Type B pancreatic cell (in vitro differentiated cells): ENCODE measurements around the gene ASB9. TPM values are rescaled to one million over a fixed set of nuclear protein-coding genes. Genes with fewer than 3 reads are reported as not detected.

Experiments used
- DNase-seq: peaks from one replicate; pipeline ENCODE4 v3.0.0; 2021; ENCODE audit warnings: mixed read lengths; ENCODE audit not compliant: unreplicated experiment; ENCODE audit errors: extremely low spot score
- H3K27ac Mint-ChIP-seq: 2 replicates; pipeline ENCODE4 v1.8.0; 2021; ENCODE audit warnings: mild to moderate bottlenecking, mixed read lengths
- H3K27me3 Mint-ChIP-seq: 2 replicates; pipeline ENCODE4 v1.8.0; 2021; ENCODE audit warnings: mixed read lengths
- H3K36me3 Mint-ChIP-seq: 2 replicates; pipeline ENCODE4 v1.8.0; 2021; ENCODE audit warnings: mixed read lengths
- H3K4me1 Mint-ChIP-seq: one replicate; pipeline ENCODE4 v1.8.0; 2021; ENCODE audit warnings: mixed read lengths; ENCODE audit not compliant: unreplicated experiment
- H3K4me3 Mint-ChIP-seq: 2 replicates; pipeline ENCODE4 v1.8.0; 2021; ENCODE audit warnings: mild to moderate bottlenecking, mixed read lengths
- H3K9me3 Mint-ChIP-seq: 2 replicates; pipeline ENCODE4 v1.8.0; 2021; ENCODE audit warnings: mixed read lengths
- long read RNA-seq: library from polyadenylated mRNA; unstranded; transcript quantifications from one replicate; pipeline ENCODE4 v2.0.0, GENCODE V29; 2020
- total RNA-seq: library from RNA; stranded (reverse); gene quantifications from 2 replicates; pipeline ENCODE4 v1.2.1, GENCODE V29; 2021; ENCODE audit warnings: low replicate concordance
- TF ChIP-seq, protein P1 (sequence below): fragments of 200-600 bp; sonication (generic); conservative IDR thresholded peaks from 2 replicates; pipeline ENCODE4 v1.5.0; 2021; ENCODE audit warnings: antibody characterized with exemption, mild to moderate bottlenecking

Gene ASB9
- 1.4 and 2.0 TPM in 2 replicates for total RNA-seq
- long read RNA-seq, transcript ASB9-202 (7 exons, 1,652 nt), result major isoform, 9 of 15 reads
- long read RNA-seq, partial matches to known transcripts, result 0 of 15 reads
- long read RNA-seq, other reads (novel, unspliced or antisense), result 4 of 15 reads

GRCh38 chrX:15269618-15270521 is at the start of gene ASB9:
Gene ASB9 (minus strand): TSS chrX:15270083. CDS start chrX:15269874, 209 bp downstream.
- TF ChIP-seq, protein P1, sequence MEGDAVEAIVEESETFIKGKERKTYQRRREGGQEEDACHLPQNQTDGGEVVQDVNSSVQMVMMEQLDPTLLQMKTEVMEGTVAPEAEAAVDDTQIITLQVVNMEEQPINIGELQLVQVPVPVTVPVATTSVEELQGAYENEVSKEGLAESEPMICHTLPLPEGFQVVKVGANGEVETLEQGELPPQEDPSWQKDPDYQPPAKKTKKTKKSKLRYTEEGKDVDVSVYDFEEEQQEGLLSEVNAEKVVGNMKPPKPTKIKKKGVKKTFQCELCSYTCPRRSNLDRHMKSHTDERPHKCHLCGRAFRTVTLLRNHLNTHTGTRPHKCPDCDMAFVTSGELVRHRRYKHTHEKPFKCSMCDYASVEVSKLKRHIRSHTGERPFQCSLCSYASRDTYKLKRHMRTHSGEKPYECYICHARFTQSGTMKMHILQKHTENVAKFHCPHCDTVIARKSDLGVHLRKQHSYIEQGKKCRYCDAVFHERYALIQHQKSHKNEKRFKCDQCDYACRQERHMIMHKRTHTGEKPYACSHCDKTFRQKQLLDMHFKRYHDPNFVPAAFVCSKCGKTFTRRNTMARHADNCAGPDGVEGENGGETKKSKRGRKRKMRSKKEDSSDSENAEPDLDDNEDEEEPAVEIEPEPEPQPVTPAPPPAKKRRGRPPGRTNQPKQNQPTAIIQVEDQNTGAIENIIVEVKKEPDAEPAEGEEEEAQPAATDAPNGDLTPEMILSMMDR, result no peak
- H3K27ac Mint-ChIP-seq, result peak within 1 kb of the TSS; percentile 55
- H3K9me3 Mint-ChIP-seq, result peaks cover 4% of the 10 kb centered on the region
- DNase-seq, result no peak
- no peaks in the 10 kb centered on the region for H3K27me3 Mint-ChIP-seq
- H3K36me3 Mint-ChIP-seq, result no peaks in the 10 kb centered on the region
- peaks cover 11% of the 10 kb centered on the region for H3K4me1 Mint-ChIP-seq
- peak within 1 kb of the TSS; percentile 75 for H3K4me3 Mint-ChIP-seq

- Mint-ChIP-seq H3K27me3 (no peaks in the 10 kb centered on the region), H3K4me3 (no peak overlapping the region), H3K4me1 (no peaks in the 10 kb centered on the region), H3K36me3 (peaks cover 12% of the 10 kb centered on the region), H3K9me3 (no peaks in the 10 kb centered on the region), H3K27ac (no peak overlapping the region)
- DNase-seq, result no peak
- TF ChIP-seq, protein P1, result no peak
These were observed 49.2 kb upstream of the ASB9 start for GRCh38 chrX:15319075-15319474.

DNA sequence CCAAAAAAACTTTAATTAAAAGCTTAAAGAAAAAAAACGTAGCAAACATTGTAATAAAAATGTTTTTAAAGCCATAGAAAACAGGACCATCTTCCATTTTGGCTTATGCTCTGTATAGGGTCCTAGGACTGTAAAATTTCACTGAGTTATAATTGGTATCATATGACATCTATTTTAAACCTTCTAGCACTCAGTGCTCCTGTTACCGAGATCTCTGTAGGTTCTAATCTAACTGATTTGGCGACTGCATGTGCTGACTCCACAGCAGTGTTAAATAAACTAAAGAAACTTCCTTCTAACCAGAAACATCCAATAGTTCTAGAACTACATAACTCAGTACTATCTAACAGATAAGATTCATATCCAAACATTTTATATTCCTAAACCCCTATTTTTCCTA is 45.6 kb upstream of the ASB9 start, which contains the start of gene ASB11:
ASB11 (minus strand) TSS at position 132 of the 400 bp plus-strand sequence; CDS start at position 97, 35 bp downstream.
- Mint-ChIP-seq H3K4me3 (no peak within 1 kb of the TSS), H3K9me3 (no peaks in the 10 kb centered on the region), H3K4me1 (no peaks in the 10 kb centered on the region), H3K27ac (no peak within 1 kb of the TSS), H3K36me3 (no peaks in the 10 kb centered on the region), H3K27me3 (no peaks in the 10 kb centered on the region)
- DNase-seq, result no peak
- TF ChIP-seq, protein P1, result no peak

- TF ChIP-seq, protein P1, result no peak
- no peaks in the 10 kb centered on the region for H3K36me3 Mint-ChIP-seq
- no peak for DNase-seq
- H3K27ac Mint-ChIP-seq, result no peak overlapping the region
- H3K4me1 Mint-ChIP-seq, result no peaks in the 10 kb centered on the region
- no peak overlapping the region for H3K4me3 Mint-ChIP-seq
- no peaks in the 10 kb centered on the region for H3K9me3 Mint-ChIP-seq
- H3K27me3 Mint-ChIP-seq, result no peaks in the 10 kb centered on the region
These were observed 44.6 kb upstream of the ASB9 start for GRCh38 chrX:15314472-15314871.

DNA sequence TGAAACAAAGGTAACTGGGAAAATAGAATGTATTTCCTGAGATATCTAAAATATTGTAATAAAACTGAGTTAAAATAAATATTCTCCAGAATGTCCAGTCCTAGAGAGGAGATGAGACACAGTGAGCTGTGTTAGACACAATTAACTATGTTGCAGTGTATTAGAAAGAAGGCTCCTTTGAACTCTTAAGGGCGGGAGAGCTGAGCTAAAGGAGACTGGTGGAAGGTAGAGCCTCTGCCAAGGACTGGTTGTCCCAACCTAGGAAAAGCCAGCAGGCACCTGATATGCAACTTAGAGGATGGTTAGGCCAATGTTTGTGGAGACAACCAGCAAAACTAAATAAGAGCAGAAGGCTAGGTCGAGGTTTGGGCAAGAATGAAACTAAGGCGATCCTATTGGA is 41.2 kb upstream of the ASB9 start:
- no peak for DNase-seq
- Mint-ChIP-seq H3K4me3 (no peak overlapping the region), H3K4me1 (no peaks in the 10 kb centered on the region), H3K27me3 (no peaks in the 10 kb centered on the region), H3K36me3 (no peaks in the 10 kb centered on the region), H3K27ac (no peak overlapping the region), H3K9me3 (no peaks in the 10 kb centered on the region)
- TF ChIP-seq, protein P1, result no peak
